Progenitor cell of endocrine pancreas (in vitro differentiated cells): ENCODE data around the gene EIF3L. TPM values are rescaled to one million over a fixed set of nuclear protein-coding genes. Genes with fewer than 3 reads are reported as not detected.
A peak's percentile ranks its signal among the peaks of the same experiment; 100 is the strongest.

ENCODE experiments used
- DNase-seq: peaks from one replicate; pipeline ENCODE4 v3.0.0; 2021; ENCODE audit warnings: low spot score; ENCODE audit not compliant: unreplicated experiment
- H3K27ac Mint-ChIP-seq: 2 replicates; pipeline ENCODE4 v1.8.0; 2021; ENCODE audit warnings: mild to moderate bottlenecking, moderate library complexity, mixed read lengths
- H3K27me3 Mint-ChIP-seq: 2 replicates; pipeline ENCODE4 v1.8.0; 2021; ENCODE audit warnings: mixed read lengths
- H3K36me3 Mint-ChIP-seq: 2 replicates; pipeline ENCODE4 v1.8.0; 2022; ENCODE audit warnings: mixed read lengths; ENCODE audit not compliant: insufficient read depth
- H3K4me1 Mint-ChIP-seq: 2 replicates; pipeline ENCODE4 v1.8.0; 2021; ENCODE audit warnings: low read depth, mixed read lengths
- H3K4me3 Mint-ChIP-seq: 2 replicates; pipeline ENCODE4 v1.8.0; 2021; ENCODE audit warnings: low read depth, mild to moderate bottlenecking, moderate library complexity, mixed read lengths
- H3K9me3 Mint-ChIP-seq: 2 replicates; pipeline ENCODE4 v1.8.0; 2021; ENCODE audit warnings: low read depth, mixed read lengths
- total RNA-seq: library from RNA; stranded (reverse); gene quantifications from 2 replicates; pipeline ENCODE4 v1.2.1, GENCODE V29; 2021
- TF ChIP-seq, protein P1 (sequence below): fragments of 200-600 bp; sonication (generic); IDR thresholded peaks from one replicate; pipeline ENCODE4 v1.5.0; 2021; ENCODE audit warnings: antibody characterized with exemption, mild to moderate bottlenecking; ENCODE audit not compliant: unreplicated experiment

Gene EIF3L
- total RNA-seq, 1 donor from 2014 or later: 725 TPM

DNA sequence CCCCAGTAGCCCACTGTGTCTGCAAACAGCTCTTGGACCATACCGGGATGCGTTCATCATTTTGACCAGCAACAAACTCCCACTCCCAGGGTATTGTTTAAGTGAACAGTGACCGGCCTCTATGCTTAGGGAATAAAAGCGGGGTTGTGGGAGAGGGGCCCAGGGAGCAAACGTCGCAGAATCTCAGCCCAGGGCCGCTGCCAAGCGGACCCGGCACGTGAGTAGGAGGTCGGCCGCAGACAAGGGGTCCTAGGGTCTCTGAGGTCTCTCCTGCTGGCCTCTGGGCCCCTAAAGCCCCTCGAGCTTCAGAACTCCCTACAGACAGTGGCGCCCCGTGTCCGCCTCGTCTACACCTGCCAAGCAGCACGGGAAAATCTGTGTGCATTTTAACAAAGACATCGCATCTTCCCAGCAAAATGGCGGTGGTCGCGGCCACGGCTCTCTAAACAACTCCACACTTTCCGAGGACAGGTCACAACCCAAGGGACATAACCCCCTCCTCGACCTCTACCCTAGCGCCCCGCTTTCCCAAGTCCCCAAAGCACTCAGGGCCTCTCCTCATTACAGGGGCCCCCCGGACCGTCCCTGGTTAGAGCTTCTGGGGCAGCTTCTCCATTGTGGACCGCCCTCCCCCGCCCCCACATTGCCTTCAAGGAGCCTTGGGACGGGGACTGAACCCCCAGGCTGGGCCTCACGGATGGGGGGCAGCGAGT is 45.4 kb upstream of the EIF3L start:
- Mint-ChIP-seq H3K27ac (peak overlapping the region; percentile 91), H3K4me1 (peaks cover 33% of the 10 kb centered on the region), H3K9me3 (no peaks in the 10 kb centered on the region), H3K4me3 (peak overlapping the region; percentile 83), H3K27me3 (peaks cover 3% of the 10 kb centered on the region), H3K36me3 (no peaks in the 10 kb centered on the region)
- DNase-seq: no peak
- TF ChIP-seq, protein P1, sequence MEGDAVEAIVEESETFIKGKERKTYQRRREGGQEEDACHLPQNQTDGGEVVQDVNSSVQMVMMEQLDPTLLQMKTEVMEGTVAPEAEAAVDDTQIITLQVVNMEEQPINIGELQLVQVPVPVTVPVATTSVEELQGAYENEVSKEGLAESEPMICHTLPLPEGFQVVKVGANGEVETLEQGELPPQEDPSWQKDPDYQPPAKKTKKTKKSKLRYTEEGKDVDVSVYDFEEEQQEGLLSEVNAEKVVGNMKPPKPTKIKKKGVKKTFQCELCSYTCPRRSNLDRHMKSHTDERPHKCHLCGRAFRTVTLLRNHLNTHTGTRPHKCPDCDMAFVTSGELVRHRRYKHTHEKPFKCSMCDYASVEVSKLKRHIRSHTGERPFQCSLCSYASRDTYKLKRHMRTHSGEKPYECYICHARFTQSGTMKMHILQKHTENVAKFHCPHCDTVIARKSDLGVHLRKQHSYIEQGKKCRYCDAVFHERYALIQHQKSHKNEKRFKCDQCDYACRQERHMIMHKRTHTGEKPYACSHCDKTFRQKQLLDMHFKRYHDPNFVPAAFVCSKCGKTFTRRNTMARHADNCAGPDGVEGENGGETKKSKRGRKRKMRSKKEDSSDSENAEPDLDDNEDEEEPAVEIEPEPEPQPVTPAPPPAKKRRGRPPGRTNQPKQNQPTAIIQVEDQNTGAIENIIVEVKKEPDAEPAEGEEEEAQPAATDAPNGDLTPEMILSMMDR: no peak

DNA sequence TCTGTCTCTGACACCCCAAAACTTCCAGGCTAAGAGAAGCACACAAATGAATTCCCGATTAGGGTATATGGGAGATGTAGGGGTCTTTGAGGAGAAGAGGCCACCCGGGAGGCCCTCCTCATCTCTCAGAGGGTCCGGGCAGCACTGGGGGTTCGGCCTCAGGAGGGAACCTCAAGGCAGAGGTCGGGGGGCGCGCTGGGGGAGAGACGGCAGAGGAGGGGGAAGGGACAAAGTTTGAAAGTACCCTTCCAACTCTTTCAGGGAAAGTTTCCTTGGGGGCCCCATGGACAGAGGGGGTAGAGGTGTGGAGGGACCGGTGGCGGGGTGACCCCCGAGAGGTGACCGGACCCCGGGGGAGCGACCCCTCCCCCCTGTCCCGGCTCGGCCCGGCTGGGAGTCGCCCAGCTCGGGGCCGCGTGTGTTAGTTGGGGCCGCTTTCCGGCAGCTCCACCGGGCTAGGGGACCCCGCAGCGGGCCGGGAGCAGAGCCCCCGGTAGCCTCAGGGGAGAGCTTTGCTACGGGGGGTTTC is 44.8 kb upstream of the EIF3L start:
- H3K9me3 Mint-ChIP-seq: no peaks in the 10 kb centered on the region
- peaks cover 3% of the 10 kb centered on the region for H3K27me3 Mint-ChIP-seq
- peak overlapping the region; percentile 83 for H3K4me3 Mint-ChIP-seq
- no peak for DNase-seq
- peaks cover 34% of the 10 kb centered on the region for H3K4me1 Mint-ChIP-seq
- peak overlapping the region; percentile 91 for H3K27ac Mint-ChIP-seq
- H3K36me3 Mint-ChIP-seq: no peaks in the 10 kb centered on the region
- TF ChIP-seq, protein P1: no peak

DNA sequence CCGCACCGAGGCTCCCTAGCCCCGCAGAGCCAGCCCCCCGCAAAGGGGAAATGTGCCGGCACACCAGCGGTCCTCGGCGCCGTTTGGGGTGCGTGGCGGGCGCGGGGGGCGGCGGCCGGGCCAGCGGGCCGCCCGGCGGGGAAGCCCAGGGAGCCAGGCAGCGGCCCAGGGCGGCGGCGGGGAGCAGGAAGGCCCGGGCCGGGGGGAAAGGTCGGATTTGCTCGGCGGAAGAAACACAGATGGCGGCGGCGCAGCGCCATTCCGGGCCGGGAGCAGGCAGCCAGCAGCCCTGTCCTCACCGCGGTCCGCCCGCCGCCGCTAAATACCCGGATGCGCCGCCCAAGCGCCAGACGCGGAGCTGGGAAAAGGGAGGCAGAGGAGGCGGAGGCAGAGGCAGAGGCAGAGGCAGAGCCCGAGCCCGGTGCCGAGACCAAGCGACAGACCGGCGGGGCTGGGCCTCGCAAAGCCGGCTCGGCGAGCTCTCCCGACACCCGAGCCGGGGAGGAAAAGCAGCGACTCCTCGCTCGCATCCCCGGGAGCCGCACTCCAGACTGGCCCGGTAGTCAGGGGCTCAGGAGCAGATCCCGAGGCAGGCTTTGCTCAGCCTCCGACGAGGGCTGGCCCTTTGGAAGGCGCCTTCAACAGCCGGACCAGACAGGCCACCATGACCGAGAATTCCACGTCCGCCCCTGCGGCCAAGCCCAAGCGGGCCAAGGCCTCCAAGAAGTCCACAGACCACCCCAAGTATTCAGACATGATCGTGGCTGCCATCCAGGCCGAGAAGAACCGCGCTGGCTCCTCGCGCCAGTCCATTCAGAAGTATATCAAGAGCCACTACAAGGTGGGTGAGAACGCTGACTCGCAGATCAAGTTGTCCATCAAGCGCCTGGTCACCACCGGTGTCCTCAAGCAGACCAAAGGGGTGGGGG is 44.1 kb upstream of the EIF3L start:
- no peaks in the 10 kb centered on the region for H3K9me3 Mint-ChIP-seq
- DNase-seq: peak; percentile 69
- peaks cover 2% of the 10 kb centered on the region for H3K27me3 Mint-ChIP-seq
- peak overlapping the region; percentile 84 for H3K4me3 Mint-ChIP-seq
- peak overlapping the region; percentile 95 for H3K27ac Mint-ChIP-seq
- no peaks in the 10 kb centered on the region for H3K36me3 Mint-ChIP-seq
- H3K4me1 Mint-ChIP-seq: peaks cover 36% of the 10 kb centered on the region
- TF ChIP-seq, protein P1: no peak

DNA sequence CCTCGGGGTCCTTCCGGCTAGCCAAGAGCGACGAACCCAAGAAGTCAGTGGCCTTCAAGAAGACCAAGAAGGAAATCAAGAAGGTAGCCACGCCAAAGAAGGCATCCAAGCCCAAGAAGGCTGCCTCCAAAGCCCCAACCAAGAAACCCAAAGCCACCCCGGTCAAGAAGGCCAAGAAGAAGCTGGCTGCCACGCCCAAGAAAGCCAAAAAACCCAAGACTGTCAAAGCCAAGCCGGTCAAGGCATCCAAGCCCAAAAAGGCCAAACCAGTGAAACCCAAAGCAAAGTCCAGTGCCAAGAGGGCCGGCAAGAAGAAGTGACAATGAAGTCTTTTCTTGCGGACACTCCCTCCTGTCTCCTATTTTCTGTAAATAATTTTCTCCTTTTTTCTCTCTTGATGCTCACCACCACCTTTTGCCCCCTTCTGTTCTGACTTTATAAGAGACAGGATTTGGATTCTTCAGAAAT is 43.4 kb upstream of the EIF3L start:
- H3K27ac Mint-ChIP-seq: peak overlapping the region; percentile 95
- no peaks in the 10 kb centered on the region for H3K36me3 Mint-ChIP-seq
- no peak for DNase-seq
- TF ChIP-seq, protein P1: no peak
- peak overlapping the region; percentile 84 for H3K4me3 Mint-ChIP-seq
- no peaks in the 10 kb centered on the region for H3K9me3 Mint-ChIP-seq
- peaks cover 36% of the 10 kb centered on the region for H3K4me1 Mint-ChIP-seq
- H3K27me3 Mint-ChIP-seq: no peaks in the 10 kb centered on the region
